IMR-90 (cell line): Measurements from ENCODE around the gene SERTAD4. TPM values are rescaled to one million over a fixed set of nuclear protein-coding genes. Genes with fewer than 3 reads are reported as not detected.
A peak's percentile ranks its signal among the peaks of the same experiment; 100 is the strongest.

Experiments used
- ATAC-seq: fragments of 200-7000 bp; cut with Tn5 transposase; 2 replicates; pipeline ENCODE4 v1.9.1; 2020; ENCODE audit warnings: low read depth, mild to moderate bottlenecking, moderate library complexity
- BruUV-seq: library from RNA; stranded (reverse); fragments of 400-500 nt; replicated peaks from 2 replicates; lab custom pipeline; 2021; lab: Mats Ljungman, UMichigan
- CTCF ChIA-PET: fragments of 300-600 bp; formaldehyde crosslinking; extraction: SDS; loops from one replicate; lab custom pipeline; 2021; ENCODE audit warnings: antibody characterized with exemption; lab: Yijun Ruan, JAX
- POLR2A ChIA-PET: fragments of 300-600 bp; sonication (Branson Sonifier 250); formaldehyde crosslinking; loops from one replicate; lab custom pipeline; 2022; ENCODE audit warnings: antibody characterized with exemption; ENCODE audit not compliant: unreplicated experiment; lab: Charles Lee
- DNase-seq: peaks from one replicate; pipeline ENCODE4 v3.0.0; 2013
- H2AFZ ChIP-seq: replicated peaks from 2 replicates; pipeline ENCODE3; 2013; ENCODE audit warnings: low read length, mild to moderate bottlenecking; ENCODE audit not compliant: poor library complexity
- H2AK5ac ChIP-seq: 2 replicates; pipeline ENCODE4 v1.6.1; 2013; ENCODE audit warnings: low read depth, low read length, inconsistent platforms
- H2AK9ac ChIP-seq: replicated peaks from 2 replicates; pipeline ENCODE3; 2013; ENCODE audit warnings: mild to moderate bottlenecking, low read depth, low read length, moderate library complexity; ENCODE audit not compliant: poor library complexity
- H2BK120ac ChIP-seq: 2 replicates; pipeline ENCODE4 v1.6.1; 2013; ENCODE audit warnings: low read depth, low read length, inconsistent platforms
- H2BK15ac ChIP-seq: 3 replicates; pipeline ENCODE4 v1.6.1; 2013; ENCODE audit warnings: low read depth, low read length, inconsistent platforms
- H2BK20ac ChIP-seq: 2 replicates; pipeline ENCODE4 v1.6.1; 2013; ENCODE audit warnings: low read depth, mild to moderate bottlenecking, inconsistent platforms, low read length, moderate library complexity
- H2BK5ac ChIP-seq: 2 replicates; pipeline ENCODE4 v1.6.1; 2013; ENCODE audit warnings: mild to moderate bottlenecking, low read depth, low read length, inconsistent platforms; ENCODE audit not compliant: poor library complexity, severe bottlenecking
- H3K14ac ChIP-seq: replicated peaks from 2 replicates; pipeline ENCODE4 v1.6.1; 2013; ENCODE audit warnings: low read depth, low read length, inconsistent platforms
- H3K18ac ChIP-seq: 2 replicates; pipeline ENCODE4 v1.6.1; 2013; ENCODE audit warnings: low read depth, low read length, control low read depth
- H3K23ac ChIP-seq: 2 replicates; pipeline ENCODE4 v1.6.1; 2013; ENCODE audit warnings: low read depth, low read length, inconsistent platforms
- H3K27ac ChIP-seq: 2 replicates; pipeline ENCODE4 v1.5.1; 2013; ENCODE audit warnings: mild to moderate bottlenecking, control low read depth, low read length; ENCODE audit not compliant: insufficient read depth
- H3K27me3 ChIP-seq: 2 replicates; pipeline ENCODE4 v1.6.1; 2013; ENCODE audit warnings: low read length; ENCODE audit not compliant: control insufficient read depth, insufficient read depth
- H3K36me3 ChIP-seq: 2 replicates; pipeline ENCODE4 v1.6.1; 2013; ENCODE audit warnings: low read length, mixed read lengths; ENCODE audit not compliant: control insufficient read depth, insufficient read depth
- H3K4ac ChIP-seq: 2 replicates; pipeline ENCODE4 v1.6.1; 2013; ENCODE audit warnings: low read depth, low read length, inconsistent platforms
- H3K4me1 ChIP-seq: 2 replicates; pipeline ENCODE4 v1.6.1; 2013; ENCODE audit warnings: low read length, mixed read lengths; ENCODE audit not compliant: control insufficient read depth, insufficient read depth
- H3K4me2 ChIP-seq: 2 replicates; pipeline ENCODE4 v1.6.1; 2013; ENCODE audit warnings: low read depth, mild to moderate bottlenecking, control low read depth, low read length, moderate library complexity
- H3K4me3 ChIP-seq: 2 replicates; pipeline ENCODE4 v1.5.1; 2013; ENCODE audit warnings: low read depth, mild to moderate bottlenecking, control low read depth, low read length, moderate library complexity; ENCODE audit not compliant: insufficient read depth
- H3K56ac ChIP-seq: 2 replicates; pipeline ENCODE4 v1.6.1; 2013; ENCODE audit warnings: low read length, inconsistent platforms; ENCODE audit not compliant: insufficient read depth; ENCODE audit errors: extremely low read depth
- H3K79me1 ChIP-seq, 2 experiments: 2 replicates each; pipeline ENCODE4 v1.6.1; 2013; ENCODE audit warnings: low read length in 2 of 2, inconsistent platforms in 1 of 2, low read depth in 1 of 2
- H3K9ac ChIP-seq: 2 replicates; pipeline ENCODE4 v1.6.1; 2013; ENCODE audit warnings: low read depth, low read length, control low read depth
- H3K9me1 ChIP-seq: 2 replicates; pipeline ENCODE4 v1.6.1; 2013; ENCODE audit warnings: low read length, inconsistent platforms; ENCODE audit not compliant: insufficient read depth
- H3K9me3 ChIP-seq: 2 replicates; pipeline ENCODE4 v1.6.1; 2013; ENCODE audit warnings: low read length; ENCODE audit not compliant: control insufficient read depth, insufficient read depth
- H4K20me1 ChIP-seq: 2 replicates; pipeline ENCODE4 v1.6.1; 2013; ENCODE audit warnings: low read length, inconsistent platforms; ENCODE audit not compliant: insufficient read depth
- H4K5ac ChIP-seq: 2 replicates; pipeline ENCODE4 v1.6.1; 2013; ENCODE audit warnings: mild to moderate bottlenecking, low read depth, low read length, control low read depth
- H4K8ac ChIP-seq, 2 experiments: 2 replicates each; pipeline ENCODE4 v1.6.1; 2013; ENCODE audit warnings: low read depth in 2 of 2, low read length in 2 of 2, control low read depth in 1 of 2, inconsistent platforms in 1 of 2
- H4K91ac ChIP-seq: 2 replicates; pipeline ENCODE4 v1.6.1; 2013; ENCODE audit warnings: low read depth, low read length, inconsistent platforms; ENCODE audit not compliant: insufficient read depth
- CEBPB ChIP-seq: IDR thresholded peaks from 2 replicates; pipeline ENCODE4 v1.6.1; 2012; ENCODE audit warnings: low read depth, low read length, improper control_type of control experiment
- CHD1 ChIP-seq: IDR thresholded peaks from 2 replicates; pipeline ENCODE4 v1.6.1; 2012; ENCODE audit warnings: low read depth, low read length, improper control_type of control experiment
- FOS ChIP-seq: fragments of 150-350 bp; IDR thresholded peaks from 2 replicates; pipeline ENCODE4 v1.6.1; 2016; ENCODE audit warnings: low read depth, low read length
- MAFK ChIP-seq: IDR thresholded peaks from 2 replicates; pipeline ENCODE4 v1.6.1; 2012; ENCODE audit warnings: low read depth, low read length, improper control_type of control experiment
- NFE2L2 ChIP-seq: fragments of 150-350 bp; IDR thresholded peaks from 2 replicates; pipeline ENCODE4 v1.6.1; 2016; ENCODE audit warnings: low read depth, mild to moderate bottlenecking, low read length
- POLR2A ChIP-seq: IDR thresholded peaks from 2 replicates; pipeline ENCODE4 v1.6.1; 2012; ENCODE audit warnings: mild to moderate bottlenecking, low read depth, low read length
- RFX5 ChIP-seq: IDR thresholded peaks from 2 replicates; pipeline ENCODE4 v1.8.0; 2012; ENCODE audit warnings: low read depth, mild to moderate bottlenecking, low read length, moderate library complexity
- WGBS, 2 experiments: methylation state at CpG; one replicate each; pipeline versions ENCODE4 v1.1.5 to v1.1.7; 2013; ENCODE audit warnings: missing lambda C conversion rate in 2 of 2; ENCODE audit not compliant: insufficient read length in 1 of 2; ENCODE audit errors: extremely low coverage in 2 of 2; 5-methylcytosine and 5-hydroxymethylcytosine counted together
- dilution Hi-C: fragments of 300-500 bp; cut with HindIII; formaldehyde crosslinking; loops from one replicate; pipeline ENCODE4 v1.14.3; 2018; ENCODE audit warnings: low sequenced_read_pairs; ENCODE audit not compliant: unreplicated experiment
- in situ Hi-C: fragments of 300-500 bp; cut with MboI; formaldehyde crosslinking; loops from 3 replicates; pipeline ENCODE4 v1.14.3; 2019; ENCODE audit warnings: low sequenced_read_pairs, inconsistent platforms, mixed read lengths
- intact Hi-C: fragments of 100-400 bp; cut with micrococcal nuclease; formaldehyde crosslinking; loops from 2 replicates; pipeline ENCODE4 v1.10.0; 2022
- polyA plus RNA-seq, 3 experiments: library from polyadenylated mRNA; depleted of rRNA; stranded (reverse); fragments of >200 nt; gene quantifications; 2 replicates each; pipeline ENCODE4 v1.2.3, GENCODE V29; 2012; ENCODE audit warnings: low replicate concordance in 1 of 3
- total RNA-seq: library from RNA; depleted of rRNA; stranded (reverse); fragments of >200 nt; gene quantifications from 2 replicates; pipeline ENCODE4 v1.2.3, GENCODE V29; 2012
- TF ChIP-seq, protein P1 (sequence below): conservative IDR thresholded peaks from 2 replicates; pipeline ENCODE4 v1.5.1; 2012; ENCODE audit warnings: mild to moderate bottlenecking, low read depth, low read length, improper control_type of control experiment

SERTAD4 gene
- total and polyA plus RNA-seq, 2 of the 4 experiments (the other 2 are of a cell fraction), result under 0.01 to 0.22 TPM

DNA sequence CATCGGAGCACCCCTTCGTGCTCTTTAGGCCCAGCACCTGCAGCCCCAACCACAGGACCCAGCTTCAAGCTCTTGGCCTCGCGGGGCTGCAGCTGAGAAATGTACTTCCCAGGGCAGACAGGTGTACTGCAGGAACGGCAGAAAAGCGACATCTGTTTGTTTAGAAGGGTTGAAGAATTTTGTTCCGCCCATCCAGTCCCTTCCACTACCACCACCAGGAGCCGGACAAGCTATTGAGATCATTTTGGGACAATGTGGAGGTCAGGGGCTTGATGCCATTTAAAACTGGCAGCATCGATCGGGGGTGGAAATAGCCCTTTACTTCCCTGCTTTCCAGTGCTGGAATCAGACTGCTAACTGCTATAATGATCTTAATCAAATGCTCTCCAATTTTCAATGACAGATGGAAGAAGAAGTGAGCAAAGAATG, 1.7 kb downstream of the SERTAD4 start:
- TF ChIP-seq RFX5 (no peak), CEBPB (no peak), POLR2A (no peak), FOS (no peak), MAFK (no peak), NFE2L2 (no peak), CHD1 (no peak)
- TF ChIP-seq, protein P1, sequence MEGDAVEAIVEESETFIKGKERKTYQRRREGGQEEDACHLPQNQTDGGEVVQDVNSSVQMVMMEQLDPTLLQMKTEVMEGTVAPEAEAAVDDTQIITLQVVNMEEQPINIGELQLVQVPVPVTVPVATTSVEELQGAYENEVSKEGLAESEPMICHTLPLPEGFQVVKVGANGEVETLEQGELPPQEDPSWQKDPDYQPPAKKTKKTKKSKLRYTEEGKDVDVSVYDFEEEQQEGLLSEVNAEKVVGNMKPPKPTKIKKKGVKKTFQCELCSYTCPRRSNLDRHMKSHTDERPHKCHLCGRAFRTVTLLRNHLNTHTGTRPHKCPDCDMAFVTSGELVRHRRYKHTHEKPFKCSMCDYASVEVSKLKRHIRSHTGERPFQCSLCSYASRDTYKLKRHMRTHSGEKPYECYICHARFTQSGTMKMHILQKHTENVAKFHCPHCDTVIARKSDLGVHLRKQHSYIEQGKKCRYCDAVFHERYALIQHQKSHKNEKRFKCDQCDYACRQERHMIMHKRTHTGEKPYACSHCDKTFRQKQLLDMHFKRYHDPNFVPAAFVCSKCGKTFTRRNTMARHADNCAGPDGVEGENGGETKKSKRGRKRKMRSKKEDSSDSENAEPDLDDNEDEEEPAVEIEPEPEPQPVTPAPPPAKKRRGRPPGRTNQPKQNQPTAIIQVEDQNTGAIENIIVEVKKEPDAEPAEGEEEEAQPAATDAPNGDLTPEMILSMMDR, result no peak
- Histone ChIP-seq H3K56ac (no peak overlapping the region), H4K91ac (peak overlapping the region; percentile 5; the same call in 1 of the 2 replicates), H3K14ac (no peak overlapping the region), H3K9me1 (peaks cover 8% of the 10 kb centered on the region; the same call in 1 of the 2 replicates), H3K27ac (no peak overlapping the region), H2AK9ac (no peak overlapping the region), H2BK5ac (no peak overlapping the region), H2BK15ac (no peak overlapping the region), H3K4me3 (no peak overlapping the region), H3K9ac (no peak overlapping the region), H2AFZ (peak overlapping the region; percentile 75), H4K20me1 (peaks cover under 1% of the 10 kb centered on the region; the same call in 1 of the 2 replicates), H4K5ac (no peak overlapping the region), H2BK120ac (peak overlapping the region; percentile 42; the same call in 1 of the 2 replicates), H3K27me3 (peaks cover 48% of the 10 kb centered on the region), H2BK20ac (0 out of 2 replicates have a peak overlapping the region, but pooled peaks have one; percentile 50), H3K79me1 (no peaks in the 10 kb centered on the region), H3K23ac (0 out of 2 replicates have a peak overlapping the region, but pooled peaks have one; percentile 15), H2AK5ac (peak overlapping the region; percentile 5; the same call in 1 of the 2 replicates), H3K4ac (peak overlapping the region; percentile 20), H4K8ac (no peak overlapping the region), H3K18ac (no peak overlapping the region), H3K4me1 (peaks cover 7% of the 10 kb centered on the region; the same call in 1 of the 2 replicates), H3K4me2 (peak overlapping the region; percentile 96; the same call in 1 of the 2 replicates), H3K9me3 (no peaks in the 10 kb centered on the region), H3K36me3 (no peaks in the 10 kb centered on the region)
- no CpG with 5 or more reads among the region's 10 CpGs for WGBS, 2 experiments
- intact Hi-C loops, result no loop called here
- CTCF ChIA-PET, result interaction anchor here (0.5 to 0.7 kb wide), 2 partner anchors 215 to 951 kb away, joined by 3 to 4 read pairs; no protein-coding TSS in a partner anchor
- dilution Hi-C loops, result no loop called here
- in situ Hi-C loops, result no loop called here
- ATAC-seq, result no peak
- POLR2A ChIA-PET, result no interaction called here
- no peak for DNase-seq
- BruUV-seq, result no TSS peak
